Caco-2 (cell line): ENCODE results near the gene PLA2G7. TPM values are rescaled to one million over a fixed set of nuclear protein-coding genes. Genes with fewer than 3 reads are reported as not detected.

Source experiments
- BruUV-seq: library from RNA; stranded (reverse); fragments of 400-500 nt; replicated peaks from 2 replicates; lab custom pipeline; 2021; lab: Mats Ljungman, UMichigan
- CTCF ChIA-PET: fragments of 300-600 bp; sonication (Branson Sonifier 250); formaldehyde crosslinking; loops from one replicate; lab custom pipeline; 2022; ENCODE audit warnings: antibody characterized with exemption; lab: Charles Lee
- POLR2A ChIA-PET: fragments of 300-600 bp; sonication (Branson Sonifier 250); formaldehyde crosslinking; loops from one replicate; lab custom pipeline; 2022; ENCODE audit warnings: antibody characterized with exemption; lab: Charles Lee
- DNase-seq, 2 experiments: peaks; one replicate each; pipeline versions ENCODE4 v3.0.0 to v3.0.0-alpha.2; 2020 to 2022
- H3K27me3 ChIP-seq: replicated peaks from 2 replicates; pipeline ENCODE4 v1.6.0; 2011; ENCODE audit warnings: low read length; ENCODE audit not compliant: control insufficient read depth, insufficient read depth
- H3K36me3 ChIP-seq: 2 replicates; pipeline ENCODE4 v1.5.1; 2011; ENCODE audit warnings: low read length; ENCODE audit not compliant: control insufficient read depth, insufficient read depth
- H3K4me1 ChIP-seq: fragments of 250-450 bp; sonication (Bioruptor Pico); 2 replicates; pipeline ENCODE4 v1.5.1; 2020; ENCODE audit warnings: mild to moderate bottlenecking
- H3K4me3 ChIP-seq: 2 replicates; pipeline ENCODE4 v1.5.1; 2011; ENCODE audit warnings: low read depth, mild to moderate bottlenecking, control low read depth, low read length
- H3K9me3 ChIP-seq: fragments of 250-450 bp; sonication (Bioruptor Pico); 2 replicates; pipeline ENCODE4 v1.5.1; 2020; ENCODE audit warnings: mild to moderate bottlenecking, moderate library complexity
- H3K27ac Mint-ChIP-seq: one replicate; pipeline ENCODE4 v1.8.0; 2022; ENCODE audit warnings: mixed read lengths; ENCODE audit not compliant: unreplicated experiment
- H3K27me3 Mint-ChIP-seq: one replicate; pipeline ENCODE4 v1.8.0; 2022; ENCODE audit warnings: mixed read lengths; ENCODE audit not compliant: insufficient read depth, unreplicated experiment
- H3K36me3 Mint-ChIP-seq: one replicate; pipeline ENCODE4 v1.8.0; 2022; ENCODE audit warnings: mild to moderate bottlenecking, mixed read lengths; ENCODE audit not compliant: insufficient read depth, unreplicated experiment
- H3K4me1 Mint-ChIP-seq: one replicate; pipeline ENCODE4 v1.8.0; 2022; ENCODE audit warnings: low read depth, mixed read lengths; ENCODE audit not compliant: unreplicated experiment
- H3K4me3 Mint-ChIP-seq: one replicate; pipeline ENCODE4 v1.8.0; 2022; ENCODE audit warnings: mild to moderate bottlenecking, moderate library complexity, mixed read lengths; ENCODE audit not compliant: unreplicated experiment
- H3K9me3 Mint-ChIP-seq: one replicate; pipeline ENCODE4 v1.8.0; 2022; ENCODE audit warnings: mixed read lengths; ENCODE audit not compliant: unreplicated experiment
- CTCF ChIP-seq, 2 experiments: fragments of 200-600 bp in 1 of 2; IDR thresholded peaks; 1 replicate in 1 of 2; 2 replicates in 1 of 2; pipeline versions ENCODE4 v1.5.1 to v1.8.0; 2011 to 2022; ENCODE audit warnings: antibody characterized with exemption in 1 of 2, control low read depth in 1 of 2, inconsistent platforms in 1 of 2, low read depth in 1 of 2, low read length in 1 of 2, mild to moderate bottlenecking in 1 of 2, moderate library complexity in 1 of 2; ENCODE audit not compliant: insufficient read depth in 1 of 2, severe bottlenecking in 1 of 2, unreplicated experiment in 1 of 2
- intact Hi-C: fragments of 100-400 bp; cut with micrococcal nuclease; formaldehyde crosslinking; loops from one replicate; pipeline ENCODE4 v1.10.0; 2022; ENCODE audit not compliant: unreplicated experiment
- total RNA-seq: library from RNA; stranded (reverse); gene quantifications from 2 replicates; pipeline ENCODE4 v1.2.3, GENCODE V29; 2022

The PLA2G7 gene
- total RNA-seq, 1 experiment from 2014 or later, result 0.32 TPM

- no peaks in the 10 kb centered on the region for H3K36me3 Mint-ChIP-seq
Measured at GRCh38 chr6:46773201-46773855, 38.2 kb upstream of the PLA2G7 start.

GRCh38 chr6:46772762-46773161, 37.6 kb upstream of the PLA2G7 start:
- no peak overlapping the region for H3K27ac Mint-ChIP-seq

More at GRCh38 chr6:46773201-46773855, 38.2 kb upstream of the PLA2G7 start:
- Mint-ChIP-seq H3K4me3 (no peak overlapping the region), H3K27me3 (peaks cover 3% of the 10 kb centered on the region), H3K9me3 (peaks cover 10% of the 10 kb centered on the region), H3K27ac (no peak overlapping the region), H3K4me1 (no peaks in the 10 kb centered on the region)
- no peak for TF ChIP-seq CTCF (IDR thresholded peaks at IDR 0.05; ENCODE audit: insufficient read depth in 1 of 2, low read depth in 1 of 2, low read length in 1 of 2, severe bottlenecking in 1 of 2, unreplicated experiment in 1 of 2)
- H3K9me3 ChIP-seq, result no peaks in the 10 kb centered on the region
- POLR2A ChIA-PET, result no interaction called here
- intact Hi-C loops, result no loop called here
- no peak for DNase-seq
- no peaks in the 10 kb centered on the region for H3K4me1 ChIP-seq
- BruUV-seq, result no TSS peak
- no peaks in the 10 kb centered on the region for H3K36me3 ChIP-seq
- CTCF ChIA-PET, result no interaction called here
- H3K27me3 ChIP-seq, result no peaks in the 10 kb centered on the region
- no peak overlapping the region for H3K4me3 ChIP-seq

GRCh38 chr6:46772016-46772415, 36.8 kb upstream of the PLA2G7 start:
- ChIA-PET POLR2A (no interaction called here), CTCF (no interaction called here)
- H3K27ac Mint-ChIP-seq, result no peak overlapping the region

More at GRCh38 chr6:46772762-46773161, 37.6 kb upstream of the PLA2G7 start:
- Mint-ChIP-seq H3K9me3 (peaks cover 10% of the 10 kb centered on the region), H3K36me3 (no peaks in the 10 kb centered on the region), H3K4me3 (no peak overlapping the region), H3K27me3 (peaks cover 3% of the 10 kb centered on the region), H3K4me1 (no peaks in the 10 kb centered on the region)
- Histone ChIP-seq H3K4me1 (no peaks in the 10 kb centered on the region), H3K36me3 (no peaks in the 10 kb centered on the region), H3K4me3 (no peak overlapping the region), H3K9me3 (no peaks in the 10 kb centered on the region; the same call in 1 of the 2 replicates), H3K27me3 (no peaks in the 10 kb centered on the region)
- no peak for DNase-seq
- CTCF ChIA-PET, result no interaction called here
- POLR2A ChIA-PET, result no interaction called here
- intact Hi-C loops, result no loop called here
- no peak for TF ChIP-seq CTCF (IDR thresholded peaks at IDR 0.05; ENCODE audit: insufficient read depth in 1 of 2, low read depth in 1 of 2, low read length in 1 of 2, severe bottlenecking in 1 of 2, unreplicated experiment in 1 of 2)
- BruUV-seq, result no TSS peak

More at GRCh38 chr6:46772016-46772415, 36.8 kb upstream of the PLA2G7 start:
- Histone ChIP-seq H3K9me3 (no peaks in the 10 kb centered on the region; the same call in 1 of the 2 replicates), H3K4me3 (no peak overlapping the region), H3K27me3 (no peaks in the 10 kb centered on the region), H3K36me3 (no peaks in the 10 kb centered on the region), H3K4me1 (no peaks in the 10 kb centered on the region)
- BruUV-seq, result no TSS peak
- peaks cover 10% of the 10 kb centered on the region for H3K9me3 Mint-ChIP-seq
- no peak for TF ChIP-seq CTCF (IDR thresholded peaks at IDR 0.05; ENCODE audit: insufficient read depth in 1 of 2, low read depth in 1 of 2, low read length in 1 of 2, severe bottlenecking in 1 of 2, unreplicated experiment in 1 of 2)
- no peak for DNase-seq
- H3K4me3 Mint-ChIP-seq, result no peak overlapping the region
- no peaks in the 10 kb centered on the region for H3K4me1 Mint-ChIP-seq
- peaks cover 3% of the 10 kb centered on the region for H3K27me3 Mint-ChIP-seq
- no peaks in the 10 kb centered on the region for H3K36me3 Mint-ChIP-seq
- intact Hi-C loops, result no loop called here
